IPS DF 4.7 (cell line): ENCODE measurements around the gene PMVK.

Source experiments
- DNase-seq: peaks from one replicate; pipeline ENCODE4 v3.0.0-alpha.2; 2013; ENCODE audit warnings: low spot score; ENCODE audit errors: extremely low read depth

Gene PMVK

GRCh38 chr1:154951901-154952657 lies 15.6 kb upstream of the PMVK start:
- no peak for DNase-seq

GRCh38 chr1:154948079-154948478 lies 11.6 kb upstream of the PMVK start:
- DNase-seq = no peak

GRCh38 chr1:154945962-154946850 lies 9.7 kb upstream of the PMVK start:
- DNase-seq = no peak

GRCh38 chr1:154945160-154945961 lies 8.8 kb upstream of the PMVK start:
- no peak for DNase-seq

- no peak for DNase-seq
Observed at GRCh38 chr1:154944401-154945159, 8.1 kb upstream of the PMVK start.

- DNase-seq = no peak
Observed at GRCh38 chr1:154943649-154944400, 7.3 kb upstream of the PMVK start.

- no peak for DNase-seq
Observed at GRCh38 chr1:154941333-154942013, 5.0 kb upstream of the PMVK start.

- DNase-seq = no peak
Observed at GRCh38 chr1:154940651-154941194, 4.2 kb upstream of the PMVK start.

GRCh38 chr1:154940213-154940560 lies 3.7 kb upstream of the PMVK start:
- DNase-seq = no peak

- no peak for DNase-seq
Observed at GRCh38 chr1:154938604-154939399, 2.3 kb upstream of the PMVK start.

GRCh38 chr1:154937988-154938386 lies 1.5 kb upstream of the PMVK start:
- no peak for DNase-seq

- peak; percentile 56 for DNase-seq
Observed at GRCh38 chr1:154937085-154937987, 817 bp upstream of the PMVK start.

GRCh38 chr1:154935749-154936554 lies 567 bp downstream of the PMVK start:
- DNase-seq = no peak

GRCh38 chr1:154934358-154934948 lies 2.1 kb downstream of the PMVK start:
- no peak for DNase-seq

GRCh38 chr1:154931940-154932487 lies 4.5 kb downstream of the PMVK start:
- DNase-seq = no peak

- no peak for DNase-seq
Observed at GRCh38 chr1:154926201-154926600, 10.3 kb downstream of the PMVK start.
